Neural cell (in vitro differentiated cells): ENCODE results near the gene INPP5F. TPM values are rescaled to one million over a fixed set of nuclear protein-coding genes. Genes with fewer than 3 reads are reported as not detected.

Experiments
- H2AFZ ChIP-seq: fragments of 200-600, 300-800 bp; sonication (generic), shearing (Covaris generic); 2 replicates; pipeline ENCODE4 v1.6.0; 2014; ENCODE audit warnings: low read depth, mild to moderate bottlenecking, antibody characterized with exemption, low read length, moderate library complexity
- H3F3A ChIP-seq: fragments of 200-600 bp; shearing (Covaris generic); 2 replicates; pipeline ENCODE4 v1.6.1; 2016; ENCODE audit warnings: mild to moderate bottlenecking, moderate library complexity, mixed read lengths, antibody characterized with exemption, low read length; ENCODE audit not compliant: insufficient read depth, poor library complexity, severe bottlenecking
- H3K27ac ChIP-seq: fragments of 200-600, 300-800 bp; sonication (generic), shearing (Covaris generic); 2 replicates; pipeline ENCODE4 v1.5.1; 2014; ENCODE audit warnings: mild to moderate bottlenecking, low read length, moderate library complexity
- H3K27me3 ChIP-seq: fragments of 300-800, 200-600 bp; sonication (generic), shearing (Covaris generic); 2 replicates; pipeline ENCODE4 v1.6.0; 2014; ENCODE audit warnings: mild to moderate bottlenecking, low read depth, low read length, moderate library complexity; ENCODE audit not compliant: insufficient read depth
- H3K36me3 ChIP-seq: fragments of 300-800, 200-600 bp; sonication (generic), shearing (Covaris generic); 2 replicates; pipeline ENCODE4 v1.5.1; 2014; ENCODE audit warnings: mild to moderate bottlenecking, antibody characterized with exemption, low read length, moderate library complexity; ENCODE audit not compliant: insufficient read depth
- H3K4me2 ChIP-seq: fragments of 300-800, 200-600 bp; sonication (generic), shearing (Covaris generic); 2 replicates; pipeline ENCODE4 v1.6.0; 2014; ENCODE audit warnings: mild to moderate bottlenecking, low read length
- H3K4me3 ChIP-seq: fragments of 300-800, 200-600 bp; sonication (generic), shearing (Covaris generic); 2 replicates; pipeline ENCODE4 v1.5.1; 2014; ENCODE audit warnings: mild to moderate bottlenecking, low read length, moderate library complexity
- H3K79me2 ChIP-seq: fragments of 200-600 bp; shearing (Covaris generic); replicated peaks from 2 replicates; pipeline ENCODE4 v1.6.0; 2014; ENCODE audit warnings: mild to moderate bottlenecking, low read length, moderate library complexity; ENCODE audit not compliant: insufficient read depth
- H3K9ac ChIP-seq: fragments of 300-800, 200-600 bp; sonication (generic), shearing (Covaris generic); 2 replicates; pipeline ENCODE4 v1.6.1; 2016; ENCODE audit warnings: mild to moderate bottlenecking, low read length, mixed read lengths
- H3K9me2 ChIP-seq: fragments of 200-600 bp; shearing (Covaris generic); 2 replicates; pipeline ENCODE4 v1.6.1; 2016; ENCODE audit warnings: mild to moderate bottlenecking, low read length, mixed read lengths; ENCODE audit not compliant: insufficient read depth
- H3K9me3 ChIP-seq: fragments of 200-600, 300-800 bp; sonication (generic), shearing (Covaris generic); 2 replicates; pipeline ENCODE4 v1.6.1; 2016; ENCODE audit warnings: mild to moderate bottlenecking, mixed run types, low read length, moderate library complexity, mixed read lengths
- H4K20me1 ChIP-seq: fragments of 200-600 bp; shearing (Covaris generic); 2 replicates; pipeline ENCODE4 v1.6.1; 2016; ENCODE audit warnings: mild to moderate bottlenecking, mixed run types; ENCODE audit not compliant: insufficient read depth
- EP300 ChIP-seq: fragments of 450-650 bp; conservative IDR thresholded peaks from 2 replicates; pipeline ENCODE4 v1.6.1; 2014; ENCODE audit warnings: antibody characterized with exemption, mild to moderate bottlenecking, moderate library complexity; ENCODE audit not compliant: poor library complexity, severe bottlenecking
- EZH2 ChIP-seq: fragments of 200-600, 300-800 bp; shearing (Covaris generic), sonication (generic); IDR thresholded peaks from 2 replicates; pipeline ENCODE4 v1.6.1; 2014; ENCODE audit warnings: antibody characterized with exemption, low read length, borderline replicate concordance, mild to moderate bottlenecking; ENCODE audit not compliant: insufficient read depth, poor library complexity, severe bottlenecking
- MXI1 ChIP-seq: fragments of 450-650 bp; conservative IDR thresholded peaks from 2 replicates; pipeline ENCODE4 v1.6.1; 2014; ENCODE audit warnings: antibody characterized with exemption, mild to moderate bottlenecking; ENCODE audit not compliant: poor library complexity, severe bottlenecking
- POLR2AphosphoS5 ChIP-seq: IDR thresholded peaks from 2 replicates; pipeline ENCODE4 v1.6.1; 2012
- RAD21 ChIP-seq: fragments of 450-650 bp; conservative IDR thresholded peaks from 2 replicates; pipeline ENCODE4 v1.6.1; 2014; ENCODE audit warnings: antibody characterized with exemption, mild to moderate bottlenecking, moderate library complexity
- SMC3 ChIP-seq: fragments of 450-650 bp; conservative IDR thresholded peaks from 2 replicates; pipeline ENCODE4 v1.6.1; 2014; ENCODE audit warnings: antibody characterized with exemption, mild to moderate bottlenecking, moderate library complexity; ENCODE audit not compliant: poor library complexity
- TAF1 ChIP-seq: IDR thresholded peaks from 2 replicates; pipeline ENCODE4 v1.6.1; 2012; ENCODE audit warnings: low read depth
- polyA plus RNA-seq: library from polyadenylated mRNA; depleted of rRNA; stranded (reverse); fragments of >200 nt; gene quantifications from 2 replicates; pipeline ENCODE4 v1.2.3, GENCODE V29; 2014
- TF ChIP-seq, protein P1 (sequence below): fragments of 450-650 bp; IDR thresholded peaks from 2 replicates; pipeline ENCODE4 v1.5.1; 2014; ENCODE audit warnings: antibody characterized with exemption, mild to moderate bottlenecking, moderate library complexity; ENCODE audit not compliant: poor library complexity, severe bottlenecking
- TF ChIP-seq, protein P2 (sequence below): IDR thresholded peaks from 2 replicates; pipeline ENCODE4 v1.6.1; 2012; ENCODE audit warnings: borderline replicate concordance

The INPP5F gene
- polyA plus RNA-seq, 1 donor from 2014 or later, result 114 TPM

GRCh38 chr10:119872860-119873681 lies 147.2 kb downstream of the INPP5F start:
- peak overlapping the region; percentile 37 for H2AFZ ChIP-seq
- peak overlapping the region; percentile 58 for H3K9ac ChIP-seq
- peak overlapping the region; percentile 49 for H3K4me2 ChIP-seq
- peaks cover 39% of the 10 kb centered on the region for H3K79me2 ChIP-seq
- H3K9me2 ChIP-seq, result no peaks in the 10 kb centered on the region
- peak; percentile 41 for TF ChIP-seq MXI1
- TF ChIP-seq, protein P1, sequence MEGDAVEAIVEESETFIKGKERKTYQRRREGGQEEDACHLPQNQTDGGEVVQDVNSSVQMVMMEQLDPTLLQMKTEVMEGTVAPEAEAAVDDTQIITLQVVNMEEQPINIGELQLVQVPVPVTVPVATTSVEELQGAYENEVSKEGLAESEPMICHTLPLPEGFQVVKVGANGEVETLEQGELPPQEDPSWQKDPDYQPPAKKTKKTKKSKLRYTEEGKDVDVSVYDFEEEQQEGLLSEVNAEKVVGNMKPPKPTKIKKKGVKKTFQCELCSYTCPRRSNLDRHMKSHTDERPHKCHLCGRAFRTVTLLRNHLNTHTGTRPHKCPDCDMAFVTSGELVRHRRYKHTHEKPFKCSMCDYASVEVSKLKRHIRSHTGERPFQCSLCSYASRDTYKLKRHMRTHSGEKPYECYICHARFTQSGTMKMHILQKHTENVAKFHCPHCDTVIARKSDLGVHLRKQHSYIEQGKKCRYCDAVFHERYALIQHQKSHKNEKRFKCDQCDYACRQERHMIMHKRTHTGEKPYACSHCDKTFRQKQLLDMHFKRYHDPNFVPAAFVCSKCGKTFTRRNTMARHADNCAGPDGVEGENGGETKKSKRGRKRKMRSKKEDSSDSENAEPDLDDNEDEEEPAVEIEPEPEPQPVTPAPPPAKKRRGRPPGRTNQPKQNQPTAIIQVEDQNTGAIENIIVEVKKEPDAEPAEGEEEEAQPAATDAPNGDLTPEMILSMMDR, result no peak
- TF ChIP-seq EZH2, result no peak
- TF ChIP-seq, protein P2, sequence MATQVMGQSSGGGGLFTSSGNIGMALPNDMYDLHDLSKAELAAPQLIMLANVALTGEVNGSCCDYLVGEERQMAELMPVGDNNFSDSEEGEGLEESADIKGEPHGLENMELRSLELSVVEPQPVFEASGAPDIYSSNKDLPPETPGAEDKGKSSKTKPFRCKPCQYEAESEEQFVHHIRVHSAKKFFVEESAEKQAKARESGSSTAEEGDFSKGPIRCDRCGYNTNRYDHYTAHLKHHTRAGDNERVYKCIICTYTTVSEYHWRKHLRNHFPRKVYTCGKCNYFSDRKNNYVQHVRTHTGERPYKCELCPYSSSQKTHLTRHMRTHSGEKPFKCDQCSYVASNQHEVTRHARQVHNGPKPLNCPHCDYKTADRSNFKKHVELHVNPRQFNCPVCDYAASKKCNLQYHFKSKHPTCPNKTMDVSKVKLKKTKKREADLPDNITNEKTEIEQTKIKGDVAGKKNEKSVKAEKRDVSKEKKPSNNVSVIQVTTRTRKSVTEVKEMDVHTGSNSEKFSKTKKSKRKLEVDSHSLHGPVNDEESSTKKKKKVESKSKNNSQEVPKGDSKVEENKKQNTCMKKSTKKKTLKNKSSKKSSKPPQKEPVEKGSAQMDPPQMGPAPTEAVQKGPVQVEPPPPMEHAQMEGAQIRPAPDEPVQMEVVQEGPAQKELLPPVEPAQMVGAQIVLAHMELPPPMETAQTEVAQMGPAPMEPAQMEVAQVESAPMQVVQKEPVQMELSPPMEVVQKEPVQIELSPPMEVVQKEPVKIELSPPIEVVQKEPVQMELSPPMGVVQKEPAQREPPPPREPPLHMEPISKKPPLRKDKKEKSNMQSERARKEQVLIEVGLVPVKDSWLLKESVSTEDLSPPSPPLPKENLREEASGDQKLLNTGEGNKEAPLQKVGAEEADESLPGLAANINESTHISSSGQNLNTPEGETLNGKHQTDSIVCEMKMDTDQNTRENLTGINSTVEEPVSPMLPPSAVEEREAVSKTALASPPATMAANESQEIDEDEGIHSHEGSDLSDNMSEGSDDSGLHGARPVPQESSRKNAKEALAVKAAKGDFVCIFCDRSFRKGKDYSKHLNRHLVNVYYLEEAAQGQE, result no peak
- peak; percentile 49 for TF ChIP-seq EP300
- TF ChIP-seq SMC3, result no peak
- TF ChIP-seq RAD21, result peak; percentile 19
- no peak for TF ChIP-seq TAF1
- TF ChIP-seq POLR2AphosphoS5, result peak; percentile 82
- H3K27me3 ChIP-seq, result no peaks in the 10 kb centered on the region
- peak overlapping the region; percentile 48 for H3K27ac ChIP-seq
- peaks cover 2% of the 10 kb centered on the region for H3F3A ChIP-seq
- H3K4me3 ChIP-seq, result peak overlapping the region; percentile 84
- no peaks in the 10 kb centered on the region for H3K36me3 ChIP-seq
- H3K9me3 ChIP-seq, result no peaks in the 10 kb centered on the region
- no peaks in the 10 kb centered on the region for H4K20me1 ChIP-seq

DNA sequence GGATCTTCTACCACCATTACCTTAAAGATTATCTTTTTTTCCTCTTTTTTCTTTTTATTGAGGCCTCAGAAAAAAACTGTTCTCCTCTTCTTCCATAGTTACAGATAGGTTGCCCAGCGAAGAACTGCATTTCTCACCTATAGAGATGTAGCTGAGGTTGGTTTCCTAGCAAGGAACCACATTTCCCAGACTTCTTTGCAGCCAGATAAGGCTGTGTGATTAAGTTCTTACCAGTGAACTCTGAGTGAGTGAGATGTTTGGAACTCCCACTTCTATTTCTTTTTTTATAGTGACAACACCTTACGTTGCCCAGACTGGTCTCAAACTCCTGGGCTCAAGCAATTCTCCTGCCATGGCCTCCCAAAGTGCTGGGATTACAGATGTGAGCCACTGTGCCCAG lies 152.7 kb downstream of the INPP5F start:
- no peaks in the 10 kb centered on the region for H3K27me3 ChIP-seq
- TF ChIP-seq EZH2, result no peak
- TF ChIP-seq SMC3, result no peak
- TF ChIP-seq, protein P1, result no peak
- TF ChIP-seq MXI1, result no peak
- no peak for TF ChIP-seq EP300
- TF ChIP-seq, protein P2, result no peak
- no peak for TF ChIP-seq POLR2AphosphoS5
- TF ChIP-seq RAD21, result no peak
- no peak for TF ChIP-seq TAF1
- H3F3A ChIP-seq, result no peaks in the 10 kb centered on the region
- H3K9me3 ChIP-seq, result no peaks in the 10 kb centered on the region
- no peak overlapping the region for H2AFZ ChIP-seq
- no peak overlapping the region for H3K4me3 ChIP-seq
- no peak overlapping the region for H3K4me2 ChIP-seq
- no peaks in the 10 kb centered on the region for H4K20me1 ChIP-seq
- no peaks in the 10 kb centered on the region for H3K79me2 ChIP-seq
- no peaks in the 10 kb centered on the region for H3K9me2 ChIP-seq
- no peak overlapping the region for H3K9ac ChIP-seq
- no peaks in the 10 kb centered on the region for H3K36me3 ChIP-seq
- H3K27ac ChIP-seq, result no peak overlapping the region
